ENCODE measurements around the gene NACAD. TPM values are rescaled to one million over a fixed set of nuclear protein-coding genes. Genes with fewer than 3 reads are reported as not detected.

Gene NACAD
- total and polyA plus RNA-seq, 2 of the 4 experiments (the other 2 are of a cell fraction), result 0.54 to 2.2 TPM

GRCh38 chr7:45035893-45036292, 52.9 kb downstream of the NACAD start:
- Histone ChIP-seq H2BK20ac (ENCODE audit: low read depth, low read length) (no peak overlapping the region), H2BK5ac (ENCODE audit: low read depth, low read length, poor library complexity, severe bottlenecking) (no peak overlapping the region), H4K91ac (ENCODE audit: insufficient read depth, low read depth, low read length) (no peak overlapping the region), H2AK9ac (replicated peaks; ENCODE audit: low read depth, low read length, poor library complexity) (no peak overlapping the region), H3K9ac (ENCODE audit: low read depth, low read length) (no peak overlapping the region), H3K4me2 (ENCODE audit: low read depth, low read length) (no peak overlapping the region), H3K79me1 (ENCODE audit: low read depth in 1 of 2, low read length in 2 of 2) (peaks cover 44 to 72% of the 10 kb centered on the region in 2 experiments), H3K56ac (ENCODE audit: extremely low read depth, insufficient read depth, low read length) (no peak overlapping the region), H4K8ac (ENCODE audit: low read depth in 2 of 2, low read length in 2 of 2) (no peak overlapping the region), H4K5ac (ENCODE audit: low read depth, low read length) (no peak overlapping the region), H2AFZ (replicated peaks; ENCODE audit: low read length, poor library complexity) (no peak overlapping the region), H3K4me1 (ENCODE audit: control insufficient read depth, insufficient read depth, low read length) (peaks cover 9% of the 10 kb centered on the region), H3K9me1 (ENCODE audit: insufficient read depth, low read length) (peaks cover 27% of the 10 kb centered on the region), H3K27ac (ENCODE audit: insufficient read depth, low read length) (no peak overlapping the region), H3K9me3 (ENCODE audit: control insufficient read depth, insufficient read depth, low read length) (no peaks in the 10 kb centered on the region), H3K18ac (ENCODE audit: low read depth, low read length) (no peak overlapping the region), H3K23ac (ENCODE audit: low read depth, low read length) (no peak overlapping the region), H2BK120ac (ENCODE audit: low read depth, low read length) (no peak overlapping the region), H3K14ac (replicated peaks; ENCODE audit: low read depth, low read length) (no peak overlapping the region), H2AK5ac (ENCODE audit: low read depth, low read length) (no peak overlapping the region), H3K27me3 (ENCODE audit: control insufficient read depth, insufficient read depth, low read length) (no peaks in the 10 kb centered on the region), H3K36me3 (ENCODE audit: control insufficient read depth, insufficient read depth, low read length) (peaks cover 10% of the 10 kb centered on the region), H4K20me1 (ENCODE audit: insufficient read depth, low read length) (peaks cover 55% of the 10 kb centered on the region), H3K4ac (ENCODE audit: low read depth, low read length) (no peak overlapping the region), H2BK15ac (ENCODE audit: low read depth, low read length) (no peak overlapping the region), H3K4me3 (ENCODE audit: insufficient read depth, low read depth, low read length) (no peak overlapping the region)
- BruUV-seq (replicated peaks), result no TSS peak
- ChIA-PET CTCF (no interaction called here), POLR2A (ENCODE audit: unreplicated experiment) (no interaction called here)
- no peak for TF ChIP-seq BHLHE40 (IDR thresholded peaks at IDR 0.05; ENCODE audit: low read depth, low read length)
- TF ChIP-seq RAD21 (IDR thresholded peaks at IDR 0.05; ENCODE audit: low read length), result no peak
- TF ChIP-seq MAZ (IDR thresholded peaks at IDR 0.05; ENCODE audit: borderline replicate concordance, low read depth, low read length), result no peak
- TF ChIP-seq, protein P1, sequence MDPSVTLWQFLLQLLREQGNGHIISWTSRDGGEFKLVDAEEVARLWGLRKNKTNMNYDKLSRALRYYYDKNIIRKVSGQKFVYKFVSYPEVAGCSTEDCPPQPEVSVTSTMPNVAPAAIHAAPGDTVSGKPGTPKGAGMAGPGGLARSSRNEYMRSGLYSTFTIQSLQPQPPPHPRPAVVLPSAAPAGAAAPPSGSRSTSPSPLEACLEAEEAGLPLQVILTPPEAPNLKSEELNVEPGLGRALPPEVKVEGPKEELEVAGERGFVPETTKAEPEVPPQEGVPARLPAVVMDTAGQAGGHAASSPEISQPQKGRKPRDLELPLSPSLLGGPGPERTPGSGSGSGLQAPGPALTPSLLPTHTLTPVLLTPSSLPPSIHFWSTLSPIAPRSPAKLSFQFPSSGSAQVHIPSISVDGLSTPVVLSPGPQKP (IDR thresholded peaks at IDR 0.05; ENCODE audit: borderline replicate concordance, low read depth, low read length), result no peak
- no peak for TF ChIP-seq SMC3 (IDR thresholded peaks at IDR 0.05; ENCODE audit: low read depth, low read length)
- TF ChIP-seq CHD1 (IDR thresholded peaks at IDR 0.05; ENCODE audit: low read depth, low read length), result no peak
- TF ChIP-seq, protein P2, sequence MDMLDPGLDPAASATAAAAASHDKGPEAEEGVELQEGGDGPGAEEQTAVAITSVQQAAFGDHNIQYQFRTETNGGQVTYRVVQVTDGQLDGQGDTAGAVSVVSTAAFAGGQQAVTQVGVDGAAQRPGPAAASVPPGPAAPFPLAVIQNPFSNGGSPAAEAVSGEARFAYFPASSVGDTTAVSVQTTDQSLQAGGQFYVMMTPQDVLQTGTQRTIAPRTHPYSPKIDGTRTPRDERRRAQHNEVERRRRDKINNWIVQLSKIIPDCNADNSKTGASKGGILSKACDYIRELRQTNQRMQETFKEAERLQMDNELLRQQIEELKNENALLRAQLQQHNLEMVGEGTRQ (IDR thresholded peaks at IDR 0.05; ENCODE audit: low read depth, low read length), result no peak
- no peak for TF ChIP-seq FOS (IDR thresholded peaks at IDR 0.05; ENCODE audit: low read depth, low read length)
- no peak for TF ChIP-seq MAFK (IDR thresholded peaks at IDR 0.05; ENCODE audit: low read depth, low read length)
- TF ChIP-seq MXI1 (IDR thresholded peaks at IDR 0.05; ENCODE audit: borderline replicate concordance, low read depth, low read length), result no peak
- no peak for TF ChIP-seq RCOR1 (IDR thresholded peaks at IDR 0.05; ENCODE audit: insufficient replicate concordance, low read length)
- TF ChIP-seq NFE2L2 (IDR thresholded peaks at IDR 0.05; ENCODE audit: low read depth, low read length), result no peak
- no peak for TF ChIP-seq RFX5 (IDR thresholded peaks at IDR 0.05; ENCODE audit: low read depth, low read length)
- TF ChIP-seq POLR2A (IDR thresholded peaks at IDR 0.05; ENCODE audit: low read depth, low read length), result no peak
- dilution Hi-C loops (cut with HindIII; ENCODE audit: low sequenced_read_pairs, unreplicated experiment), result loop anchor here (10.0 kb wide), 1 partner anchor 59 kb away; no protein-coding TSS in a partner anchor
- no peak for ATAC-seq (ENCODE audit: low read depth)
- DNase-seq, result no peak
- intact Hi-C loops (cut with micrococcal nuclease), result no loop called here
- WGBS, 2 experiments (ENCODE audit: extremely low coverage in 2 of 2, insufficient read length in 1 of 2), result 85% methylated on average over 3 of the region's 6 CpGs; no CpG with 5 or more reads in 1 of the 2 experiments
- in situ Hi-C loops (cut with MboI; ENCODE audit: low sequenced_read_pairs), result no loop called here
